HUES64 (cell line): Measurements from ENCODE around the gene MAGI3.
"Not testable (repeated sequence)": the region's sequence is repeated elsewhere in the genome, so short reads cannot be mapped to it uniquely, and the experiment has no call there.

Experiments used
- H3K27ac ChIP-seq: 2 replicates; pipeline ENCODE4 v1.7.0; 2013; ENCODE audit warnings: low read depth, low read length, inconsistent platforms
- H3K27me3 ChIP-seq: 2 replicates; pipeline ENCODE4 v1.6.1; 2013; ENCODE audit warnings: mild to moderate bottlenecking, low read length; ENCODE audit not compliant: insufficient read depth
- H3K36me3 ChIP-seq: 2 replicates; pipeline ENCODE4 v1.6.1; 2013; ENCODE audit warnings: mild to moderate bottlenecking, low read length; ENCODE audit not compliant: insufficient read depth
- H3K4me1 ChIP-seq: 2 replicates; pipeline ENCODE4 v1.6.1; 2013; ENCODE audit warnings: mild to moderate bottlenecking, low read length, moderate library complexity; ENCODE audit not compliant: insufficient read depth
- H3K4me3 ChIP-seq: 2 replicates; pipeline ENCODE4 v1.5.1; 2013; ENCODE audit warnings: mild to moderate bottlenecking, low read length, moderate library complexity
- H3K9ac ChIP-seq: 2 replicates; pipeline ENCODE4 v1.6.1; 2013; ENCODE audit warnings: mild to moderate bottlenecking, low read depth, low read length
- H3K9me3 ChIP-seq: 2 replicates; pipeline ENCODE4 v1.6.1; 2013; ENCODE audit warnings: low read depth, low read length; ENCODE audit not compliant: insufficient read depth
- WGBS: fragments of 150-250, 120-280 bp; methylation state at CpG from one replicate; pipeline ENCODE4 v1.1.7; 2013; ENCODE audit warnings: missing lambda C conversion rate; 5-methylcytosine and 5-hydroxymethylcytosine counted together

MAGI3 gene

DNA sequence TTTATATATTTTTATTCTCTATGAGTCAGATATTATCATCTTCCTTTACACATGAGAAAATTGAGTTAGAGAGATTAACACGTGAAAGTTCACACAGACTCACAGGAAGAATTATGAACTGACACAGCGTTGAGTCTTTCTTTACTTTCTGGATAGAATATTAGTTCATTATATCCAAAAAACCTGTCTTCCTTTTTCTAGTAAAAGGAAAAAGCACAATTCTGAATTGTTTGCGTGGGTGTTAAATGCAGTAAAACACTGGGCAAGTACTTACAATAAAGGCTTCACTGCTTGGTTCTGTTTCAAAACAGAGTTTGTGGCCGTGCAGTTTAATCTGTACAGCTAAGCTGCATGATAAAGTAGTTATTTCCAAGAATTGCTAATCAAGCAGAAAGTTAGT is 10.8 kb downstream of the MAGI3 start:
- Histone ChIP-seq H3K4me3 (no peak overlapping the region), H3K9me3 (no peaks in the 10 kb centered on the region), H3K27ac (no peak overlapping the region), H3K9ac (no peak overlapping the region), H3K27me3 (no peaks in the 10 kb centered on the region), H3K36me3 (no peaks in the 10 kb centered on the region), H3K4me1 (peaks cover 13% of the 10 kb centered on the region; the same call in 1 of the 2 replicates)
- 86% methylated on average over 3 of the region's 4 CpGs for WGBS

DNA sequence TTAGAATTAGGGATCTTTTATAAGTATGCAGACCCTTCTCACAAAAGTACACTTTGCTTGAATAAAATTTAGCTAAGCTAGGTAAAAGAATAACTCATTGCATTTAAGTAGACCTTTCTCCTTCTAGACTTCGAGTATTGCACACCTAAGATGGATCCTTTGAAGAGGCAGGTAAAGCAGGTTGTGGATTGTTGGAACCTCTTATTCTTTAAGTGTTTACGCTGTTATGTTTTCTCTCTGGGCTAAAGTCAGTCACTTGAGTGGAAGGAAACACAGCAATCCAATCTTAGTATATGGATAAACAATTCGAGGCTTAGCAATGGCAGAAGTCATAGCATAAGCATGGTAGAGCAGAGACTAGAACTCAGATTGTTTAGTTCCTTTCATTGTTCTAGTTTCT is 11.4 kb downstream of the MAGI3 start:
- no peaks in the 10 kb centered on the region for H3K9me3 ChIP-seq
- H3K4me3 ChIP-seq = no peak overlapping the region
- peaks cover 13% of the 10 kb centered on the region; the same call in 1 of the 2 replicates for H3K4me1 ChIP-seq
- no peak overlapping the region for H3K9ac ChIP-seq
- no peak overlapping the region for H3K27ac ChIP-seq
- no peaks in the 10 kb centered on the region for H3K36me3 ChIP-seq
- 92% methylated on average over 3 of the region's 3 CpGs for WGBS
- H3K27me3 ChIP-seq = no peaks in the 10 kb centered on the region

DNA sequence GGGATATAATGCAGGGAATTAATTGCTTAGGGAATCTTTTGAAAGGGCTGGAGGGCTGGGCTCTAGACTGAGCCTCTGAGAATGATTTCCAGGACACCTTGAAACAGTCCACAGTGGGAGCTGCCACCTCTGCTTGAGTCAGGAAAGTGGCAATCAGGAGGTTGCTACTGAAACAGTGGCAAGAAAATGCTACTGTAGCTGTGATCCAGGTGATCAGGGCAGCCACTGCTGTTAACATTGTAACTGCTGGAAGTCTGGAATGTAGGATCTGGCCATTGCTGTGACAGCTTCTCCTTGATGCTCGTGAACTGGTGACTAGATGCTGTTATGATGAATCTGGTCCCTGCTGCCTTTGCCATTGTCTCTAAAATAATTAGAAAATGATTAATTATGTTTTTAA is 12.8 kb downstream of the MAGI3 start:
- no peaks in the 10 kb centered on the region for H3K9me3 ChIP-seq
- H3K4me3 ChIP-seq = no peak overlapping the region
- no peak overlapping the region for H3K27ac ChIP-seq
- peaks cover 18% of the 10 kb centered on the region; the same call in 1 of the 2 replicates for H3K4me1 ChIP-seq
- H3K9ac ChIP-seq = no peak overlapping the region
- H3K36me3 ChIP-seq = no peaks in the 10 kb centered on the region
- no peaks in the 10 kb centered on the region for H3K27me3 ChIP-seq
- 64% methylated on average over 1 of the region's 1 CpG for WGBS

DNA sequence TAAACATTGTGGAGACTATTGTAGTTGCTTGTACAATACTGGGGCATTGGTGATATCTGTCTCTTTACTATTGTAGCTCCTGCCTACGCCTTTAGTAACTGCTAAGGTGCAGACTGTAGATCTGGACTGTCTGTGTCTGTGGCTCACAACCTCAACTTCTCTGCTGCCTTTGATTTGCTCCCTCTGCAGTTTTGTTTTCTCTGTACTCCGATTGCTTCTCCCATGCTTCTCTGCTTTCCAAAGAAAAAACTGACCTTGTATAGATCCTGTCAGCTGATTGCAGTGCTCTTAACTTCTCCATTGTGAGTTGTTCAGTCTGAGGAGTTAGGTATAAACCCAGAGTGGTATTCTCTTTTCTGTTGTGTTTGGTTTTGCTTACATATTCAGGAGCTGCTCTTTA is 15.3 kb downstream of the MAGI3 start:
- H3K9ac ChIP-seq = no peak overlapping the region
- no peak overlapping the region for H3K27ac ChIP-seq
- no peaks in the 10 kb centered on the region for H3K9me3 ChIP-seq
- peaks cover 19% of the 10 kb centered on the region; the same call in 1 of the 2 replicates for H3K4me1 ChIP-seq
- H3K27me3 ChIP-seq = no peaks in the 10 kb centered on the region
- WGBS = 89% methylated on average over 2 of the region's 2 CpGs
- H3K4me3 ChIP-seq = no peak overlapping the region
- no peaks in the 10 kb centered on the region for H3K36me3 ChIP-seq

DNA sequence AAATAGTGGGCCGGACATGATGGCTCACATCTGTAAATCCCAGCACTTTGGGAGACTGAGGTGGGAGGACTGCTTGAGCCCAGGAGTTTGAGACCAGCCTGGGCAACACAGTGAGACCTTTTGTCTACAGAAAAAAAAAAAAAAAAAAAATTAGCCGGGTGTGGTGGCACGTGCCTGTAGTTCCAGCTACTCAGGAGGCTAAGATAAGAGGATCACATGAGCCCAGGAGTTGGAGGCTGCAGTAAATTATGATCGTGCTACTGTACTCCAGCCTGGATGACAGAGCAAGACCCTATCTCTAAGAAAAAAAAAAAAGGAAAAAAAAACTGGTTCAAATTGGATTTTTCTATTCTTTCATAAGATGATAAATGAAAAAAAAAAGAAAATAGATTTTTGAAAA is 15.8 kb downstream of the MAGI3 start:
- not testable (repeated sequence) for H3K27ac ChIP-seq, H3K9ac ChIP-seq, H3K36me3 ChIP-seq, H3K27me3 ChIP-seq, H3K9me3 ChIP-seq, H3K4me3 ChIP-seq
- WGBS = 92% methylated on average over 4 of the region's 4 CpGs
- peaks cover 19% of the 10 kb centered on the region; the same call in 1 of the 2 replicates for H3K4me1 ChIP-seq

DNA sequence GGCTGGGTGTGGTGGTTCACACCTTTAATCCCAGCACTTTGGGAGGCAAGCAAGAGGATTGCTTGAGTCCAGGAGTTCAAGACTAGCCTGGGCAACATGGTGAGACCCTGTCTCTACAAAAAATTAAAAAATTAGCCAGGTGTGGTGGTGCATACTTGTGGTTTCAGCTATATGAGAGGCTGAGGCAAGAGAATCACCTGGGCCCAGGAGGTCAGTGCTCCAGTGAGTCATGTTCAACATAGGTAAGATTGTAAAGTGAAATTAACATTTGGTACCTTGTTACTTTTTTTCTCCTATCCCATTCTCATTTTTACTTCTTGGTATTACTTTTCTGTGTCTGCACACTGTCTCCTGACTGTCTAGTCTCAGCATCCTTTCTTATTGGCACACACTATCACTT is 19.0 kb downstream of the MAGI3 start:
- H3K9me3 ChIP-seq = no peaks in the 10 kb centered on the region
- H3K4me3 ChIP-seq = no peak overlapping the region
- H3K9ac ChIP-seq = no peak overlapping the region
- H3K27ac ChIP-seq = no peak overlapping the region
- no peaks in the 10 kb centered on the region for H3K27me3 ChIP-seq
- H3K4me1 ChIP-seq = 0 out of 2 replicates have a peak, but pooled peaks cover 10% of the 10 kb centered on the region
- no peaks in the 10 kb centered on the region for H3K36me3 ChIP-seq

DNA sequence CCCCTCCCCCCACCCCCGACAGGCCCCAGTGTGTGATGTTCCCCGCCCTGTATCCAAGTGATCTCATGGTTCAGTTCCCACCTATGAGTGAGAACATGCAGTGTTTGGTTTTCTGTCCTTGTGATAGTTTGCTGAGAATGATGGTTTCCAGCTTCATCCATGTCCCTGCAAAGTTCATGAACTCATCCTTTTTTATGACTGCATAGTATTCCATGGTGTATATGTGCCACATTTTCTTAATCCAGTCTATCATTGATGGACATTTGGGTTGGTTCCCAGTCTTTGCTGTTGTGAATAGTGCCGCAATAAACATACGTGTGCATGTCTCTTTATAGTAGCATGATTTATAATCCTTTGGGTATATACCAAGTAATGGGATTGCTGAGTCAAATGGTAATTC is 21.7 kb downstream of the MAGI3 start:
- WGBS = 100% methylated on average over 3 of the region's 4 CpGs
- H3K9ac ChIP-seq, H3K27me3 ChIP-seq, H3K4me1 ChIP-seq, H3K4me3 ChIP-seq, H3K36me3 ChIP-seq, H3K9me3 ChIP-seq, H3K27ac ChIP-seq: not testable (repeated sequence)

DNA sequence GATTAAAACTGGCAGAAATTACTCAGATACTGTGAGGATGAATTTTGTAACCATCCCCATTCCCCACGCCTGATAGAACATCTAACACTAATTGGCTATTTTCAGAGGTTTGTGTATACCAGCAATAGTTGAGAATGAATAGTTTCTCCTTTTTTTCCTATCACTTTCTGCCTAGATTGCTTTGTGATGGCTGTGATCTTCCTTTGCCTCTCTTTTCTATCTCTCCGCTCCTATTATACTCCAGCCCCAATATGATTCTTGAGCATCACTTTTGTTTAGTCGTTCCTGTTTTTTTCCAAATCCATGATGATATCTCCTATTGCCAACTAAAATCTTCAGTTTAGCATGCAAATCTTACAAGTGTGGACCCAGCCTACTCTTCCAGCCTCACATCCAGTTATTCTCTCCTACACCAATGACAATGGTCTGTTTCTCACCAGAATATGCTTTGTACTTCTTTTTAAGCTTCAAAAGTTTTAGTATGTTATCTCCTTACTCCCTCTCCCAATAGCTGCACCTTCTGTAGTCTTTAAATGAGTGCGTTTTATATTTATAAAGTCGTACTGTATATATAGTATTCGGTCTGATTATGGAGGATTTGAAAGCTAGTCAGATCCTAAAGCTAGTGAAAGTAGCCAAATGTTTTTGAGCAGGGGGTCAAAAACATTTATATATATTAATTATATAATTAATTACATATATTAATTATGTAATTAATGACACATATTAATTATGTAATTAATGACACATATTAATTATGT is 25.2 kb downstream of the MAGI3 start:
- no peaks in the 10 kb centered on the region for H3K36me3 ChIP-seq
- H3K27ac ChIP-seq = no peak overlapping the region
- H3K9me3 ChIP-seq = 0 out of 2 replicates have a peak, but pooled peaks cover 6% of the 10 kb centered on the region
- H3K4me3 ChIP-seq = no peak overlapping the region
- H3K4me1 ChIP-seq = no peaks in the 10 kb centered on the region
- no peaks in the 10 kb centered on the region for H3K27me3 ChIP-seq
- H3K9ac ChIP-seq = no peak overlapping the region
- WGBS = 94% methylated on average over 5 of the region's 6 CpGs

DNA sequence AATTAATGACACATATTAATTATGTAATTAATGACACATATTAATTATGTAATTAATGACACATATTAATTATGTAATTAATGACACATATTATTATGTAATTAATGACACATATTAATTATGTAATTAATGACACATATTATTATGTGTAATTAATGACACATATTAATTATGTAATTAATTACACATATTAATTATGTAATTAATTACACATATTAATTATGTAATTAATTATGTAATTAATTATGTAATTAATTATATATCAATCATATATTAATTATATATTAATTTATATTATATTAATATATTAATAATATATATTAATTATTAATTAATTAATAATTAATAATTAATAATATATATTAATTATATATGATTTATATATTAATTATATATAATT is 25.8 kb downstream of the MAGI3 start:
- H3K9ac ChIP-seq, H3K27ac ChIP-seq, H3K4me1 ChIP-seq, H3K4me3 ChIP-seq, H3K27me3 ChIP-seq, H3K36me3 ChIP-seq, H3K9me3 ChIP-seq: not testable (repeated sequence)

DNA sequence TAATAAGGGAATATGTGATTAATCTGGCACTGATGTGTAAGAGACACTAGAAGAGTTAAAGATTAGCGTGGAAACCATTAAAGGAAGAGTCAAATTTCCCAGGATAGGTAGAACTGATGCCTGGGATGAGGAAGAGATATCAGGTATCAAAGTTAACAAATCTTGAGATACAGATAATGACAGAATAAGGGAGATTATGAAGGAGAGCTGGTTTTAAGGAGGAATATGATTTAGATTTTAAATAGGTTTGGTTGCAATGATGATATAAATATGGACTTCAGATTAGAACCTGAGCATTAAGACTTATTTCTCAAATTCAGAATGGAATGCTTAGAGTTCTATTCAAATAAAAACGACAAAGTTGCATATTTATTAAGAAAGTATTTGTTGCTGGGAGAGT is 26.2 kb downstream of the MAGI3 start:
- Histone ChIP-seq H3K9ac (no peak overlapping the region), H3K9me3 (0 out of 2 replicates have a peak, but pooled peaks cover 6% of the 10 kb centered on the region), H3K27ac (no peak overlapping the region), H3K36me3 (no peaks in the 10 kb centered on the region), H3K27me3 (no peaks in the 10 kb centered on the region), H3K4me1 (no peaks in the 10 kb centered on the region), H3K4me3 (no peak overlapping the region)
- WGBS = 89% methylated on average over 2 of the region's 2 CpGs

DNA sequence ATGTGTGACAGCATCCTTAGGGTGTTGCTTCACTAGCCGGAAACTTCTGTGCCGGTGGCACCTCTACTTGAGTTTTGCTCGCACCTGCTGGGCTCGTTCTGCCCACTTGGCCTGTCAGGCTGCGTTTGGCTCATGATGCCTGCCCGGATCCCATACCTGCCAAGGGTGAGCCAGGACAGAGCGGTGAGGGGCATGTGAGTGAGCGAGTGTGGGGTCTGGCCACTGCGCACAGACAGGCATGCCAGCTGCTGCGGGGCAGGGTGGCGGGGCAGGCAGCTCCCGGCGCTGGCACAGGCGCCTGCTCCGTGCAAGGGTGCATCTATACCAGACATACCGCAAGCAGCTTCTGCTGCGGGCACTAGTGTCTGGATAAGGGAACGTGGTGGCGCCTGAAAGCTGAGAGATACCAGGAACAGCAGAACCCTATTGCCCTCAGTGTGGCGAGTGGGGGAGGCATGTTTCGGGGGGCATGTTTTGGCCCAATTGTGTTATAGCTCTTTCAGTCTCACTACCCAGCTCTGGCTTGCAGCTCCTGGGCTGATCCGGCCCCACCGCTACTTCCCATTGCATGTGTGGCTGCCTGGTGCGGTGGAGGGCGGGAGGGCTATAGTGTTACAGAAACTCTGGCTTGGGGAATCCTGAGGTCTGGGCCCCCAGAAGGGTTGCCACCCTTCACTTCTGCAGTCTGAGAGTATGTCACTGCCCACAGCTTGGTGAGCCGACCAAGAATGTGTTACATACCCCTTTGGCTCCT is 32.2 kb downstream of the MAGI3 start:
- H3K27ac ChIP-seq = no peak overlapping the region
- 0 out of 2 replicates have a peak, but pooled peaks cover 19% of the 10 kb centered on the region for H3K9me3 ChIP-seq
- H3K36me3 ChIP-seq = no peaks in the 10 kb centered on the region
- H3K4me3 ChIP-seq = no peak overlapping the region
- WGBS = 96% methylated on average over 26 of the region's 26 CpGs
- no peaks in the 10 kb centered on the region for H3K4me1 ChIP-seq
- no peak overlapping the region for H3K9ac ChIP-seq
- H3K27me3 ChIP-seq = no peaks in the 10 kb centered on the region
